ENCODE data around the gene TENT5A. TPM values are rescaled to one million over a fixed set of nuclear protein-coding genes. Genes with fewer than 3 reads are reported as not detected.

Gene TENT5A
- total RNA-seq, 6 experiments from 2014 or later: 52.7 to 67.2 (median 62.0) TPM

GRCh38 chr6:81772741-81773140 lies 20.3 kb upstream of the TENT5A start:
- no peaks in the 10 kb centered on the region; the same call in 1 of the 2 replicates for H3K27me3 Mint-ChIP-seq (ENCODE audit: insufficient read depth)
- DNase-seq: peak; percentile 86
- H3K9me3 Mint-ChIP-seq: no peaks in the 10 kb centered on the region
- H3K27ac Mint-ChIP-seq: peak overlapping the region; percentile 56
- no peak for TF ChIP-seq CTCF (IDR thresholded peaks at IDR 0.05)
- H3K36me3 Mint-ChIP-seq (ENCODE audit: low read depth): peaks cover 6% of the 10 kb centered on the region; the same call in 1 of the 2 replicates
- no peak overlapping the region for H3K4me3 Mint-ChIP-seq
- H3K4me1 Mint-ChIP-seq (ENCODE audit: low read depth): peaks cover 68% of the 10 kb centered on the region

- Mint-ChIP-seq H3K4me1 (ENCODE audit: low read depth) (peaks cover 84% of the 10 kb centered on the region), H3K36me3 (ENCODE audit: low read depth) (peaks cover under 1% of the 10 kb centered on the region; the same call in 1 of the 2 replicates), H3K27ac (no peak overlapping the region), H3K27me3 (ENCODE audit: insufficient read depth) (no peaks in the 10 kb centered on the region), H3K4me3 (no peak overlapping the region), H3K9me3 (no peaks in the 10 kb centered on the region)
- no peak for TF ChIP-seq CTCF (IDR thresholded peaks at IDR 0.05)
- DNase-seq: no peak
Measured at GRCh38 chr6:81771097-81771496, 18.6 kb upstream of the TENT5A start.

- no peaks in the 10 kb centered on the region for H3K36me3 Mint-ChIP-seq (ENCODE audit: low read depth)
- H3K9me3 Mint-ChIP-seq: no peaks in the 10 kb centered on the region
- H3K4me1 Mint-ChIP-seq (ENCODE audit: low read depth): peaks cover 91% of the 10 kb centered on the region
- DNase-seq: no peak
- no peak overlapping the region for H3K4me3 Mint-ChIP-seq
- TF ChIP-seq CTCF (IDR thresholded peaks at IDR 0.05): no peak
- no peaks in the 10 kb centered on the region for H3K27me3 Mint-ChIP-seq (ENCODE audit: insufficient read depth)
- H3K27ac Mint-ChIP-seq: peak overlapping the region; percentile 74; the same call in 1 of the 2 replicates
Measured at GRCh38 chr6:81770381-81770780, 17.9 kb upstream of the TENT5A start.

- Mint-ChIP-seq H3K4me3 (peak overlapping the region; percentile 50; the same call in 1 of the 2 replicates), H3K4me1 (ENCODE audit: low read depth) (peaks cover 97% of the 10 kb centered on the region), H3K27ac (peak overlapping the region; percentile 74), H3K27me3 (ENCODE audit: insufficient read depth) (no peaks in the 10 kb centered on the region), H3K9me3 (no peaks in the 10 kb centered on the region), H3K36me3 (ENCODE audit: low read depth) (peaks cover 5% of the 10 kb centered on the region; the same call in 1 of the 2 replicates)
- DNase-seq: peak; percentile 73
- no peak for TF ChIP-seq CTCF (IDR thresholded peaks at IDR 0.05)
Measured at GRCh38 chr6:81769824-81770223, 17.3 kb upstream of the TENT5A start.

GRCh38 chr6:81768150-81768942 lies 15.9 kb upstream of the TENT5A start:
- peak overlapping the region; percentile 22; the same call in 1 of the 2 replicates for H3K4me3 Mint-ChIP-seq
- H3K27ac Mint-ChIP-seq: peak overlapping the region; percentile 38; the same call in 1 of the 2 replicates
- peaks cover 7% of the 10 kb centered on the region; the same call in 1 of the 2 replicates for H3K36me3 Mint-ChIP-seq (ENCODE audit: low read depth)
- no peaks in the 10 kb centered on the region for H3K27me3 Mint-ChIP-seq (ENCODE audit: insufficient read depth)
- DNase-seq: no peak
- H3K4me1 Mint-ChIP-seq (ENCODE audit: low read depth): peaks cover 100% of the 10 kb centered on the region
- no peak for TF ChIP-seq CTCF (IDR thresholded peaks at IDR 0.05)
- no peaks in the 10 kb centered on the region for H3K9me3 Mint-ChIP-seq

Data from HFFc6 (cell line).